GM21390 (cell line): Measurements from ENCODE around the gene RAB14.

ENCODE experiments used
- ATAC-seq: cut with Tn5 transposase; IDR thresholded peaks from one replicate; pipeline ENCODE4 v1.9.1; 2021; ENCODE audit not compliant: unreplicated experiment

Gene RAB14

GRCh38 chr9:121220996-121221663, 19.5 kb upstream of the RAB14 start:
- ATAC-seq = no peak

- ATAC-seq = no peak
Observed at GRCh38 chr9:121219530-121219929, 17.9 kb upstream of the RAB14 start.

- peak; percentile 21 for ATAC-seq
Observed at GRCh38 chr9:121218357-121219027, 16.8 kb upstream of the RAB14 start.

GRCh38 chr9:121217609-121218292, 16.1 kb upstream of the RAB14 start:
- ATAC-seq = peak; percentile 71

GRCh38 chr9:121216271-121216805, 14.7 kb upstream of the RAB14 start:
- no peak for ATAC-seq

GRCh38 chr9:121214005-121214404, 12.3 kb upstream of the RAB14 start:
- no peak for ATAC-seq

- ATAC-seq = peak; percentile 73
Observed at GRCh38 chr9:121213136-121213806, 11.6 kb upstream of the RAB14 start.

- no peak for ATAC-seq
Observed at GRCh38 chr9:121210536-121210935, 8.9 kb upstream of the RAB14 start.

GRCh38 chr9:121207371-121207940, 5.8 kb upstream of the RAB14 start:
- peak; percentile 83 for ATAC-seq

- peak; percentile 31 for ATAC-seq
Observed at GRCh38 chr9:121206516-121207370, 5.1 kb upstream of the RAB14 start.

- ATAC-seq = no peak
Observed at GRCh38 chr9:121204611-121205010, 2.9 kb upstream of the RAB14 start.

GRCh38 chr9:121204121-121204520, 2.5 kb upstream of the RAB14 start:
- no peak for ATAC-seq

GRCh38 chr9:121201045-121201737, 478 bp downstream of the RAB14 start:
- peak; percentile 18 for ATAC-seq

- no peak for ATAC-seq
Observed at GRCh38 chr9:121200356-121200755, 1.3 kb downstream of the RAB14 start.

GRCh38 chr9:121199921-121200320, 1.7 kb downstream of the RAB14 start:
- ATAC-seq = no peak

- ATAC-seq = no peak
Observed at GRCh38 chr9:121198512-121199042, 3.1 kb downstream of the RAB14 start.

GRCh38 chr9:121197132-121197531, 4.5 kb downstream of the RAB14 start:
- ATAC-seq = no peak

- no peak for ATAC-seq
Observed at GRCh38 chr9:121196389-121196788, 5.3 kb downstream of the RAB14 start.

- no peak for ATAC-seq
Observed at GRCh38 chr9:121194730-121195129, 6.9 kb downstream of the RAB14 start.
